ENCODE measurements around the gene KCNS1.
A peak's percentile ranks its signal among the peaks of the same experiment; 100 is the strongest.
"Not testable (repeated sequence)": the region's sequence is repeated elsewhere in the genome, so short reads cannot be mapped to it uniquely, and the experiment has no call there.

KCNS1 gene

GRCh38 chr20:45077559-45077958 lies 23.4 kb downstream of the KCNS1 start:
- DNase-seq (ENCODE audit: low spot score): no peak

GRCh38 chr20:45073221-45073620 lies 27.7 kb downstream of the KCNS1 start:
- no peak for DNase-seq (ENCODE audit: low spot score)

- no peak for DNase-seq (ENCODE audit: low spot score)
Measured at GRCh38 chr20:45072066-45072465, 28.9 kb downstream of the KCNS1 start.

- no peak for DNase-seq (ENCODE audit: low spot score)
Measured at GRCh38 chr20:45070932-45071632, 29.8 kb downstream of the KCNS1 start.

- no peak for DNase-seq (ENCODE audit: low spot score)
Measured at GRCh38 chr20:45069261-45069660, 31.7 kb downstream of the KCNS1 start.

- peak; percentile 42 for DNase-seq (ENCODE audit: low spot score)
Measured at GRCh38 chr20:45067558-45067957, 33.4 kb downstream of the KCNS1 start.

- DNase-seq (ENCODE audit: low spot score): no peak
Measured at GRCh38 chr20:45067087-45067486, 33.8 kb downstream of the KCNS1 start.

GRCh38 chr20:45066372-45066771 lies 34.6 kb downstream of the KCNS1 start:
- DNase-seq (ENCODE audit: low spot score): no peak

GRCh38 chr20:45064812-45065211 lies 36.1 kb downstream of the KCNS1 start:
- no peak for DNase-seq (ENCODE audit: low spot score)

- DNase-seq (ENCODE audit: low spot score): not testable (repeated sequence)
Measured at GRCh38 chr20:45063107-45063506, 37.8 kb downstream of the KCNS1 start.

- DNase-seq (ENCODE audit: low spot score): peak; percentile 95
Measured at GRCh38 chr20:45061244-45061643, 39.7 kb downstream of the KCNS1 start.

- DNase-seq (ENCODE audit: low spot score): no peak
Measured at GRCh38 chr20:45060294-45060693, 40.6 kb downstream of the KCNS1 start.

- peak; percentile 27 for DNase-seq (ENCODE audit: low spot score)
Measured at GRCh38 chr20:45059022-45059728, 41.8 kb downstream of the KCNS1 start.

- DNase-seq (ENCODE audit: low spot score): no peak
Measured at GRCh38 chr20:45058168-45058850, 42.6 kb downstream of the KCNS1 start.

- DNase-seq (ENCODE audit: low spot score): no peak
Measured at GRCh38 chr20:45056473-45057173, 44.3 kb downstream of the KCNS1 start.

- no peak for DNase-seq (ENCODE audit: low spot score)
Measured at GRCh38 chr20:45055056-45055455, 45.9 kb downstream of the KCNS1 start.

GRCh38 chr20:45053430-45054351 lies 47.2 kb downstream of the KCNS1 start:
- no peak for DNase-seq (ENCODE audit: low spot score)

GRCh38 chr20:45052698-45053429 lies 48.1 kb downstream of the KCNS1 start:
- DNase-seq (ENCODE audit: low spot score): no peak

GRCh38 chr20:45051204-45052060 lies 49.5 kb downstream of the KCNS1 start:
- DNase-seq (ENCODE audit: low spot score): no peak

Data from RKO (cell line).